Mesangial cell (primary cell): Measurements from ENCODE around the gene PPM1F. TPM values are rescaled to one million over a fixed set of nuclear protein-coding genes. Genes with fewer than 3 reads are reported as not detected.

Experiments
- total RNA-seq: library from RNA; depleted of rRNA; stranded (reverse); fragments of >200 nt; gene quantifications from 2 replicates; pipeline ENCODE4 v1.2.3, GENCODE V29; 2015

PPM1F gene
- total RNA-seq, result 25.1 and 27.6 TPM in 2 replicates

GRCh38 chr22:21952586-21953571, at the start of gene PPM1F:
Gene PPM1F (minus strand): TSS chr22:21952848. CDS start chr22:21946048, 6,800 bp downstream.

GRCh38 chr22:21982338-21982965, 29.8 kb upstream of the PPM1F start, which contains the start of gene TOP3B:
Gene TOP3B (minus strand): TSS chr22:21982787. CDS start chr22:21975709, 7,078 bp downstream.

Other genes starting within 250 kb of the PPM1F start
- 3.3 and 5.3 TPM in 2 replicates for gene YPEL1, start 217.1 kb downstream of the PPM1F start, total RNA-seq
- 38.0 and 38.8 TPM in 2 replicates for gene MAPK1, start 85.2 kb downstream of the PPM1F start, total RNA-seq
- gene TOP3B, start 29.9 kb upstream of the PPM1F start, total RNA-seq, result 26.6 and 30.1 TPM in 2 replicates